Left lobe of liver (tissue), 2 donors: ENCODE data around the gene THSD4. TPM values are rescaled to one million over a fixed set of nuclear protein-coding genes. Genes with fewer than 3 reads are reported as not detected.

Experiments
- ATAC-seq: fragments of 200-7000 bp; cut with Tn5 transposase; one replicate; pipeline ENCODE4 v1.9.1; 2020; ENCODE audit warnings: mild to moderate bottlenecking, moderate library complexity
- DNase-seq: peaks from one replicate; pipeline ENCODE4 v3.0.0-alpha.2; 2020; ENCODE audit warnings: low spot score
- total RNA-seq: library from RNA; stranded (reverse); gene quantifications from one replicate; pipeline ENCODE4 v1.2.1, GENCODE V29; 2021
- donor health status: DM: no; HTN: no; CAD: no; lungs with moderate emphysema.
- donor health status: DM: no; HTN: yes; CAD: no.

Gene THSD4
- total RNA-seq, 1 donor from 2014 or later: 19.5 TPM

GRCh38 chr15:71808311-71809020 lies 693.2 kb downstream of the THSD4 start:
- DNase-seq (no peak), ATAC-seq (no peak)

GRCh38 chr15:71809346-71809745 lies 694.1 kb downstream of the THSD4 start:
- ATAC-seq (no peak), DNase-seq (no peak)

GRCh38 chr15:71810256-71811035 lies 695.2 kb downstream of the THSD4 start, which contains the start of gene NR2E3:
Gene NR2E3 (plus strand): TSS chr15:71810554. CDS start chr15:71810744, 190 bp downstream.
- ATAC-seq: no peak

GRCh38 chr15:71811036-71811736 lies 695.9 kb downstream of the THSD4 start:
- no peak for ATAC-seq
- DNase-seq: no peak

More at GRCh38 chr15:71810256-71811035, 695.2 kb downstream of the THSD4 start, which contains the start of gene NR2E3:
- DNase-seq: no peak

- no peak for DNase-seq
These were observed 696.8 kb downstream of the THSD4 start for GRCh38 chr15:71811752-71812735.

GRCh38 chr15:71812966-71813722 lies 697.9 kb downstream of the THSD4 start:
- ATAC-seq: no peak
- DNase-seq: no peak

More at GRCh38 chr15:71811752-71812735, 696.8 kb downstream of the THSD4 start:
- ATAC-seq: no peak

- ATAC-seq (no peak), DNase-seq (no peak)
These were observed 698.6 kb downstream of the THSD4 start for GRCh38 chr15:71813723-71814470.

- ATAC-seq (no peak), DNase-seq (no peak)
These were observed 700.0 kb downstream of the THSD4 start for GRCh38 chr15:71815301-71815700.

- ATAC-seq (no peak), DNase-seq (no peak)
These were observed 702.1 kb downstream of the THSD4 start for GRCh38 chr15:71817351-71817750.

GRCh38 chr15:71820127-71820526 lies 704.9 kb downstream of the THSD4 start:
- DNase-seq (no peak), ATAC-seq (no peak)

GRCh38 chr15:71821547-71822129 lies 706.4 kb downstream of the THSD4 start:
- DNase-seq (no peak), ATAC-seq (no peak)

- DNase-seq (no peak), ATAC-seq (no peak)
These were observed 707.8 kb downstream of the THSD4 start for GRCh38 chr15:71822890-71823630.

GRCh38 chr15:71823801-71824200 lies 708.5 kb downstream of the THSD4 start:
- no peak for DNase-seq
- no peak for ATAC-seq

GRCh38 chr15:71825021-71825730 lies 709.9 kb downstream of the THSD4 start:
- ATAC-seq (no peak), DNase-seq (no peak)

GRCh38 chr15:71826196-71826595 lies 710.9 kb downstream of the THSD4 start:
- ATAC-seq: no peak
- no peak for DNase-seq

- DNase-seq (no peak), ATAC-seq (no peak)
These were observed 715.7 kb downstream of the THSD4 start for GRCh38 chr15:71830981-71831380.
